ENCODE results near the gene MYO18B. TPM values are rescaled to one million over a fixed set of nuclear protein-coding genes. Genes with fewer than 3 reads are reported as not detected.

MYO18B gene
- total and polyA plus RNA-seq, 2 of the 8 experiments (the other 6 are each of a cell fraction or from before 2014, with no cell fraction given): 0.62 to 0.78 TPM

DNA sequence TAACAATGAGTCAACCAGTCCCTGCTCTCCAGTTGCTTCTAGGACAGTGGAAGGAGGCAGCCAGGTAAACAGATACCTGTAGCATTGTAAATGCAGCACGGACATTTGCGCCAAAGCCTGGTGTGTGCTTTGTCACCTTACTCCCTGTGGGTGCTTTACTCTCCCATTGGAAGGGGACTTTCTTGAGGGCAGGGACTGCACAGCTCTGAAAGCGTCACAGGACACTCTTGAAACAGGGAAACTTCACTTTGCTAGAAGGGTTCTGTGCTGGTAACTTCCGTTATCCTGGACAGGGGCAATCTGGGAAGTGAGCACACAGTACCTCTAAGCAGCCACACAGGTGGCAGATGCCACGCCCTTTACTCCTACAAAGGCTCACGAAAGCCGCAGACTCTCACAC, 99.8 kb downstream of the MYO18B start (continued):
- TF ChIP-seq KDM4A (IDR thresholded peaks at IDR 0.05; ENCODE audit: low read depth, low read length, severe bottlenecking) (no peak), BRCA1 (IDR thresholded peaks at IDR 0.05; ENCODE audit: low read depth, low read length) (no peak), BACH1 (IDR thresholded peaks at IDR 0.05; ENCODE audit: low read length) (no peak)
